Measurements from ENCODE around the gene OR6C68. TPM values are rescaled to one million over a fixed set of nuclear protein-coding genes. Genes with fewer than 3 reads are reported as not detected.

The OR6C68 gene
- total and polyA plus RNA-seq, 7 donors = not detected

GRCh38 chr12:55516391-55516790 lies 24.2 kb downstream of the OR6C68 start:
- intact Hi-C loops (cut with DNase I) = no loop called here
- TF ChIP-seq POLR2A (IDR thresholded peaks at IDR 0.05) (no peak), POLR2AphosphoS5 (IDR thresholded peaks at IDR 0.05) (no peak)
- TF ChIP-seq, protein P1, sequence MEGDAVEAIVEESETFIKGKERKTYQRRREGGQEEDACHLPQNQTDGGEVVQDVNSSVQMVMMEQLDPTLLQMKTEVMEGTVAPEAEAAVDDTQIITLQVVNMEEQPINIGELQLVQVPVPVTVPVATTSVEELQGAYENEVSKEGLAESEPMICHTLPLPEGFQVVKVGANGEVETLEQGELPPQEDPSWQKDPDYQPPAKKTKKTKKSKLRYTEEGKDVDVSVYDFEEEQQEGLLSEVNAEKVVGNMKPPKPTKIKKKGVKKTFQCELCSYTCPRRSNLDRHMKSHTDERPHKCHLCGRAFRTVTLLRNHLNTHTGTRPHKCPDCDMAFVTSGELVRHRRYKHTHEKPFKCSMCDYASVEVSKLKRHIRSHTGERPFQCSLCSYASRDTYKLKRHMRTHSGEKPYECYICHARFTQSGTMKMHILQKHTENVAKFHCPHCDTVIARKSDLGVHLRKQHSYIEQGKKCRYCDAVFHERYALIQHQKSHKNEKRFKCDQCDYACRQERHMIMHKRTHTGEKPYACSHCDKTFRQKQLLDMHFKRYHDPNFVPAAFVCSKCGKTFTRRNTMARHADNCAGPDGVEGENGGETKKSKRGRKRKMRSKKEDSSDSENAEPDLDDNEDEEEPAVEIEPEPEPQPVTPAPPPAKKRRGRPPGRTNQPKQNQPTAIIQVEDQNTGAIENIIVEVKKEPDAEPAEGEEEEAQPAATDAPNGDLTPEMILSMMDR (IDR thresholded peaks at IDR 0.05) = no peak
- Histone ChIP-seq H3K9me3 (no peaks in the 10 kb centered on the region), H3K27me3 (no peaks in the 10 kb centered on the region), H3K27ac (no peak overlapping the region), H3K4me3 (no peak overlapping the region), H3K4me1 (no peaks in the 10 kb centered on the region), H3K36me3 (no peaks in the 10 kb centered on the region)
- no peak for DNase-seq

Other genes with a start within 250 kb of the OR6C68 start
- not detected for gene OR6C74, start 247.8 kb upstream of the OR6C68 start, total RNA-seq
- not detected for gene OR6C74, start 247.8 kb upstream of the OR6C68 start, polyA plus RNA-seq
- gene OR6C6, start 195.8 kb upstream of the OR6C68 start, total RNA-seq = not detected
- not detected for gene OR6C6, start 195.8 kb upstream of the OR6C68 start, polyA plus RNA-seq
- gene OR6C1, start 178.0 kb upstream of the OR6C68 start, total RNA-seq = not detected
- gene OR6C1, start 178.0 kb upstream of the OR6C68 start, polyA plus RNA-seq = not detected
- gene OR6C3, start 161.6 kb upstream of the OR6C68 start, total RNA-seq = not detected
- gene OR6C3, start 161.6 kb upstream of the OR6C68 start, polyA plus RNA-seq = not detected
- not detected for gene OR6C75, start 129.4 kb upstream of the OR6C68 start, total RNA-seq
- not detected for gene OR6C75, start 129.4 kb upstream of the OR6C68 start, polyA plus RNA-seq
- not detected for gene OR6C65, start 91.8 kb upstream of the OR6C68 start, total RNA-seq
- not detected for gene OR6C65, start 91.8 kb upstream of the OR6C68 start, polyA plus RNA-seq
- not detected for gene OR6C76, start 66.1 kb upstream of the OR6C68 start, total RNA-seq
- not detected for gene OR6C76, start 66.1 kb upstream of the OR6C68 start, polyA plus RNA-seq
- not detected for gene OR6C2, start 48.3 kb upstream of the OR6C68 start, total RNA-seq
- not detected for gene OR6C2, start 48.3 kb upstream of the OR6C68 start, polyA plus RNA-seq
- gene OR6C70, start 22.2 kb upstream of the OR6C68 start, total RNA-seq = not detected
- not detected for gene OR6C70, start 22.2 kb upstream of the OR6C68 start, polyA plus RNA-seq
- gene OR6C4, start 57.2 kb downstream of the OR6C68 start, total RNA-seq = not detected
- gene OR6C4, start 57.2 kb downstream of the OR6C68 start, polyA plus RNA-seq = not detected
- not detected for gene OR2AP1, start 80.1 kb downstream of the OR6C68 start, total RNA-seq
- not detected for gene OR2AP1, start 80.1 kb downstream of the OR6C68 start, polyA plus RNA-seq
- gene OR10P1, start 144.5 kb downstream of the OR6C68 start, total RNA-seq = not detected
- gene OR10P1, start 144.5 kb downstream of the OR6C68 start, polyA plus RNA-seq = not detected
- gene ITGA7, start 215.5 kb downstream of the OR6C68 start, total RNA-seq = 100 to 1,000 TPM in 3 of 4 donors, 10 to 100 TPM in 1; 66.6 to 588 (median 204) TPM
- gene ITGA7, start 215.5 kb downstream of the OR6C68 start, polyA plus RNA-seq = 10 to 100 TPM in 1 of 3 donors, 1 to 10 TPM in 2; 1.8 to 21.0 (median 3.6) TPM
- gene BLOC1S1, start 223.7 kb downstream of the OR6C68 start, total RNA-seq = 100 to 1,000 TPM; 173 to 356 (median 317) TPM
- 100 to 1,000 TPM; 329 to 655 (median 634) TPM for gene BLOC1S1, start 223.7 kb downstream of the OR6C68 start, polyA plus RNA-seq
- gene RDH5, start 228.0 kb downstream of the OR6C68 start, total RNA-seq = 10 to 100 TPM; 11.2 to 37.5 (median 32.1) TPM
- gene RDH5, start 228.0 kb downstream of the OR6C68 start, polyA plus RNA-seq = 10 to 100 TPM in 2 of 3 donors, 1 to 10 TPM in 1; 8.4 to 34.4 (median 27.1) TPM
- 100 to 1,000 TPM; 670 to 933 (median 849) TPM for gene CD63, start 236.6 kb downstream of the OR6C68 start, total RNA-seq
- gene CD63, start 236.6 kb downstream of the OR6C68 start, polyA plus RNA-seq = 1,000 to 10,000 TPM in 1 of 3 donors, 100 to 1,000 TPM in 2; 450 to 1,058 (median 486) TPM